GM19395 (cell line): ENCODE data around the gene RPLP2.
A peak's percentile ranks its signal among the peaks of the same experiment; 100 is the strongest.

Source experiments
- ATAC-seq: cut with Tn5 transposase; IDR thresholded peaks from one replicate; pipeline ENCODE4 v1.9.1; 2021; ENCODE audit warnings: mild to moderate bottlenecking, moderate library complexity; ENCODE audit not compliant: unreplicated experiment

The RPLP2 gene

GRCh38 chr11:802693-803466, 6.9 kb upstream of the RPLP2 start:
- ATAC-seq: no peak

DNA sequence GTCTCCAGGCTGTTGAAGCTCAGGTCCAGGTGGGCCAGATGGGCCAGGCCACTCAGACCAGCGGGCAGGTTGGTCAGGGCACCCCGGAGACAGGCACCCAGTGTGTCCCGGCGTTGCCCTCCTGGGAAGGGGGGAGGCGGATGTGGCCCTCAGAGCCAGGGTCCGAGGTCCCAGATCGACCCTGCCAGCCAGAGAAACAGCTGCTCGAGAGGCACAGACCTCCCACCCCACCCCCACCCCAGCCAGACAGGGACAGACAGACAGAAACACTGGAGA, 6.4 kb upstream of the RPLP2 start:
- no peak for ATAC-seq

DNA sequence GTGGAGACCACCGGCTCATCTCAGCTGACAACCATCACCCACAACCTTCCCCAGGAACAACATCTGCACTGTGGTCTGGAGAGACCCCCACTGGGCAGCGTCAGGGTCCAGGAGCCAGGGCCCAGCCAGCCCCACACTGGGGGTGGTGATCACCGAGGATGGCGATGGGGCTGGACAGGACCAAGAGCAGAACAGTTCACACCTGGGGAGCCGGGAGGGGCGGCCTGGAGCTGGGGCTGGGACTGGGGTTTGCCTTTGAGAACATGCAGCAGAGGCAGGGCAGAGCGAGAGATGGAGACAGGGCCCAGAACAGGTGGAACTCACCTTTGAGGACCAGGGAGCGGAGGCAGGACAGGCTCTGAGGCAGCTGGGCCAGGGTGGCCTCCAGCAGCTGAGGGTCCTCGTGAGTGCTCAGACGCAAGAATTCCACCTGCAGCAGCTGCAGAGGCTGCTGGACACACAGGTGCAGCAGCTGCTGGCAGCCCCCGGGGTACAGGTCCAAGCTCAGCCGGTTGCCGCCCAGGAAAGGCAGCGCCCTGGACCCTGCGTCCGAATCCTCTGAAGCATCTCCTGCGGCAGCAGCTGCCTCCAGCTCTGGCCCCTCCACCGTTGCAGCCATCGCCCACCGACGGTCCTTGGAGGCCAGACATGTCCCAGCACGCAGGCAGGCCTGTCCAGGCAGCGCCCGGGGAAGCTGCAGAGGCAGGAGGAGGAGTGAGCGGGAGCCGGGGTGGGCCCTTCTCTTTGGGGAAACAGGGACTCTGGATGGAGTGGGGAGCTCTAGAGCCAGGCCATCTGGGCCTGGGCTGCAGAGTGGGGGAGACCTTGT, 5.8 kb upstream of the RPLP2 start:
- ATAC-seq: no peak

DNA sequence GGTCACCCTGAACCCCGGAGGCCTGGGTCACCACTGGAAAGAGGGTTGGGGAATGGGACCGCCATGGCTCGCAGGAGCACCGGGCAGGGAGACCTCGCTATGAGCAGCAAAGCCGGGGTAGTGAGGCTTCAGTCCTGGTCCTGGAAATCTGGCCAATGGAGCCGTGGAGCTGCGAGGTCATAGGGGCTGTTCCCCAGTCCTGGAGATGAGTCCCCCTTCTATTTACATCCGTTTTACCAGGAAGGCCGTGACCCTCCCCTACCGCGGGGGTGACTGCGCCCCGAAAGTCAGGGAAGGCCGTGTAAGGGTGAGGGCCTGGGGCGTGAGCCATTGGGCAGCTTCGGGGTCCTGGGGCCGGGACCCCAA, 5.2 kb upstream of the RPLP2 start:
- no peak for ATAC-seq

DNA sequence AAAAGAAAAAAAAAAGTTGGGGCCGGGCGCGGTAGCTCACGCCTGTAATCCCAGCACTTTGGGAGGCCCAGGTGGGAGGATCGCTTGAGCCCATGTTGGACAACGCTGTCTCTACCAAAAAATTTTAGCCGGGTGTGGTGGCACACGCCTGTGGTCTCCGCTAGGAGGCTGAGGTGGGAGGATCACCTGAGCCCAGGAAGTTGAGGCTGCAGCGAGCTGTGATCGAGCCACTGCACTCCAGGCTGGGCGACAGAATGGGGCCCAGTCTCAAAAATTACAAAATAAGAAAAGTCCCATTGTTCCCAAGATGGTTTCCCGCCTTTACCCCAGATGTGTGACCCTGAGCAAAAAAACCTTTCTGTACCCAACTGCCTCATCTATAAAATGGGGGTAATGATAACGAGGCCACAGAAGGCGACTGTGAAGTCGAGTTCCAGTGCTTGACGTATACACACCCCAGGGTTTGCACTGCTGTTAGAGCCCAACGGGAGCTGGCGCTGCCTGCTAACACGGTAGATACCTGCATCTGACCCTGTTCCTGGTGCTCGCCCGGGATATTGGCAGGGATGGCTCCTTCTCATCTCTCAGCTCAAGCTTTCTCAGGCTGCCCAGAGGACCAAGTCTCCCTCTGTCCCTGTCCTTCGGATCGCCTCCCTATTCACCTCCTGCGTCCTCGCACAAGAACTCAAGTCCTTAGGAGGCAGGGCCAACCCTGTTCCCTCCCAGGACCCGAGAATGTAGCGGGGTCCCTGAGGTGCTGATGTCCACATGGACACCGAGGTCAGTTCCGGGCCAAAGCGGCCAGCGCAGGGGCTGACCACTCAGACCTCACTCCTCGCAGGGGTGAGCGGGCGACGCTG, 1.1 kb upstream of the RPLP2 start:
- no peak for ATAC-seq

GRCh38 chr11:810040-810567, 337 bp downstream of the RPLP2 start:
- peak; percentile 4 for ATAC-seq

GRCh38 chr11:811446-812245, 1.9 kb downstream of the RPLP2 start:
- no peak for ATAC-seq

DNA sequence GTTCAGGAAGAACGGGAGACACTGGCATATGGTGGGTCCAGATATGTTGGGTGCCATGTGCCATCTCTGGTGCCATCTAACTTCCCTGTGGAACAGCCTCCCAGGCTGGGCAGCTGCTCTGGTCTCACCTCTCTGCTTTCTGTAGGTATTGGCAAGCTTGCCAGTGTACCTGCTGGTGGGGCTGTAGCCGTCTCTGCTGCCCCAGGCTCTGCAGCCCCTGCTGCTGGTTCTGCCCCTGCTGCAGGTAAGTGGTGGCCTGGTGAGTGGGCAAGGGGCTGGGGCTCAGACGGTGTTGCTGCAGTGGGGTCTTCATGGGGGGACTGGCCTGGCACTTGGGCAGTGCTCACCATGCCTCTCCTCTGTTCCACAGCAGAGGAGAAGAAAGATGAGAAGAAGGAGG, 2.6 kb downstream of the RPLP2 start:
- no peak for ATAC-seq

DNA sequence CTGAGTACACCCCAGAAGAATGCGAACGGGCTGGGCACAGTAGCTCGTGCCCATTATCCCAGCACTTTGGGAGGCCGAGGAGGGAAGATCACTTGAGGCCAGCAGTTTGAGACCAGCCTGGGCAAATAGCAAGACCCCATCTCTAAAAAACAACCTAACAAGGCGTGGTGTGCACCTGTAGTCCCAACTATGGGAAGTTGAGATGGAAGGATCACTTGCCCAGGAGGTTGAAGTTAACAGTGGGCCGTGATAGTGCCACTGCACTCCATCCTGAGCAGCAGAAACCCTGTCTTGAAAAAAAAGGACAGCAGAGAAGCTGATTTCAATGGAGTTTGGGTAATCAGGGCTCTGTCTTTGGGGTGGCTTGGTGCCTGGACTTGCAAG, 3.3 kb downstream of the RPLP2 start:
- ATAC-seq: no peak

- ATAC-seq: no peak
These were observed 3.8 kb downstream of the RPLP2 start for GRCh38 chr11:813456-814096.

GRCh38 chr11:815675-816432, 6.1 kb downstream of the RPLP2 start:
- ATAC-seq: no peak

DNA sequence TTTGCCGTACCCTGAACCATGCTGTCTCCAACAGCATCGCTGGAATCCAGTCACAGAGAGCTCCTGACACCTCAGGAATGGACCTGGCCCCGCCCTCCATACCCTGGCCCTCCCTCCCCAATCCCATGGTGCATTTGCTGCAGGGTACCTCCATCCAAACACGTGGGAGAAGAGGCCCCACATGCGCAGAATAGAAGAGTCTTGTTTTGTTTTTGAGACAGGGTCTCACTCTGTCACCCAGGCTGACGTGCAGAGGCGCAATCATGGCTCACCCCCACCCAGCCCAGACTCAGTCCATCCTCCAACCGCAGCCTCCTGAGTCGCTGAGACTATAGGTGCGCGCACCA, 6.6 kb downstream of the RPLP2 start:
- ATAC-seq: no peak

DNA sequence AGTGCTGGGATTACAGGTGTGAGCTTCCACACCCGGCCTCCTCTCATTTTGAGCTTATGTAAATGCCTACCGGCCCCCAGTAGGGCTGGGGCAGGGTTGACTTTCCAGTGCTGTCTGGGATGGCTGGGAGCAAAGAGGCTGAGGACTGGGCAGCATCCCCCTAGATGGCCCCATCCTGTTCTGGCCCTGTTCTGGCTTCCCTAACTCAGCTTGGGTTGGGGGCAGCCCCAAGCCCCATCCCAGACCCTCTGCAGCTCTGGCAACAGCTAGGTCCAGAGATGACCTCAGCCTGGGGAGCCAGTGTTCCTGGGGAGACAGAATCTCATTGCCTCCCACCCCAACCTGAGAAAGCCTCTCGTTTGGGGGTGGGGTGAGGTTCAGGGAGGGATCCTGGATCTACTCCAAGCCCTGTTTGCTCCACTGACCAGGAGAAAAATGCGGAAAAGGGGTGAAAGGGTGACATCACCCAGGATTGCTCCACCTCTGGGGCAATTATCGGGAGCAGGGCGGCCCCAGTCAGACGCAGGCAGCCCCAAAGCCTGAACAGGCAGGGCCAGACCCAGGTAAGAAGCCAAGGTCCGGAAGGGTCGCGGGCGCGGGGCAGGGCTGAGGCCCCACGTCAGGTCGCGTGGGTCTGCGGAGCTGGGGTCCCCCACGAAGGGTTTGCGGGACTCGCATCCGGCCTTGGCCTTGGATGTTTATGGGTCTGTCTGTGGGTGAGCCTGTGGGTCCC, 8.8 kb downstream of the RPLP2 start, which contains the start of gene PNPLA2:
Gene PNPLA2, plus strand, starts transcription at position 519 of the 733 bp plus-strand sequence. CDS start 805 bp downstream, outside the sequence.
- no peak for ATAC-seq

- peak; percentile 68 for ATAC-seq
These were observed 9.6 kb downstream of the RPLP2 start for GRCh38 chr11:819129-819931.

GRCh38 chr11:819943-820649, 10.3 kb downstream of the RPLP2 start:
- ATAC-seq: peak; percentile 71

DNA sequence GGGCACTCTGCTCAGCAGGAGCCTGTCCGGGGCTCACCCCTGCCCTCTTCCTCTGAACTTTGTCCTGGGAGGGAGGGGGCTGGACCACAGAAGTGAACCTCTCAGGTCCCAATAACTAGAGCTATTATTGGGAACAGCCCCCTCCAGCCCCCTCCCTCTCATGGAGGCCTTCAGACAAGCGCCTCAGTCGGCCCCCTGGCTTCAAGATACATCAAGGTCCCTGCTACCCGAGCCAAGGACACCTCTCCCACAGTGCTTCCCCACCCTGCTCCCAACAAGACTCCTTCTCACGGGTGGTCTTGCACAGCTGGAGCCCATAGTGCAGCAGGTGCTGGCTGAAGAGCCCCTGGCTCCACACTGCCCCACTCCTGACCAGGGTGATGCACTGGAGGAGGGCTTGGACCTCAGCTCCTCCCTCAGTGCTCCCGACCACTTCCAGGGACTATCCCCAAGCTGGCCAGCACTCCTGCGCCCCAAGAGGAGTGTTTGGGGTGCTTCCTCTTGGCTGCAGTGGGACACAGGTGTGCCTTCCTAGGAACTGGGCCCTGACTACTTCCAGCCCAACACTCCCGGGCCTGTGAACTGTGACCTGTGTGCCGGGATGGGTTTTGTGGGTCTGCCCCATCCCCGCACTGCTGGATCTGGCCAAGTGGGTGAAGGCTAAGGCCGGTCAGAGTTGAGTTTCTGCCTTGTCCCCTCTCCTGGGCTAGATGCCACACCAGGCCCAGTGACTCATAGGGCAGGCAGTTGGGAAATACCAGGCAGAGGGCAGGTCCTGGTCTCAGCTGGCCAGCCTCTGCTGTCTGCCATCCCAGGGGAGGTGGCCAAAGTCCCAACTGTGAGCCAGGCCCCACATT, 11.1 kb downstream of the RPLP2 start:
- ATAC-seq: no peak
